Lower leg skin (tissue), 3 donors: Measurements from ENCODE around the gene TSEN2.

ENCODE experiments used
- POLR2A ChIP-seq, 2 donors: fragments of 450-650 bp; IDR thresholded peaks; one replicate each; pipeline ENCODE4 v1.6.1; 2016 to 2017; ENCODE audit warnings: antibody characterized with exemption in 2 of 2, mild to moderate bottlenecking in 1 of 2, moderate library complexity in 1 of 2
- TF ChIP-seq, protein P1 (sequence below), 3 donors: fragments of 450-650 bp; IDR thresholded peaks; one replicate each; pipeline ENCODE4 v1.5.1; 2016; ENCODE audit warnings: antibody characterized with exemption in 3 of 3, mild to moderate bottlenecking in 3 of 3, moderate library complexity in 2 of 3

DNA sequence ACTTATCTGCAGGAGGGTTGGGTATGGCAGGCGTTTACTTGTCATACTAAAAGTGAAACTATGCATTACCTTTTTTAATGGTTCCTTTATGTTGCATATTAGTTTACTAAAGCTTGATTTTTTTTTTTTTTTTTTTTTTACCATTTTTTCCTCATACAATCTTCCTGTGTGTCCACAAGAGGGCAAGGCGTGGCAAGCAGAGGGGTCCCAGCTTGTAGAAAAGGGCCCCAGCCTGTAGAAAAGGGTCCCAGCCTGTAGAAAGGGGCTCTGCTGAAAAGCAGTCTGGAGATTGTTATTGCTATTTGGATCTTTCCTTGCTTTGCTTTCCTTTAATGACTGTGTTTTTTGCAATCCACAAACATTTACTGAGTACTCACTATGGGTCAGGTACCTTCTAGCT is 94.5 kb downstream of the TSEN2 start:
- TF ChIP-seq, protein P1, sequence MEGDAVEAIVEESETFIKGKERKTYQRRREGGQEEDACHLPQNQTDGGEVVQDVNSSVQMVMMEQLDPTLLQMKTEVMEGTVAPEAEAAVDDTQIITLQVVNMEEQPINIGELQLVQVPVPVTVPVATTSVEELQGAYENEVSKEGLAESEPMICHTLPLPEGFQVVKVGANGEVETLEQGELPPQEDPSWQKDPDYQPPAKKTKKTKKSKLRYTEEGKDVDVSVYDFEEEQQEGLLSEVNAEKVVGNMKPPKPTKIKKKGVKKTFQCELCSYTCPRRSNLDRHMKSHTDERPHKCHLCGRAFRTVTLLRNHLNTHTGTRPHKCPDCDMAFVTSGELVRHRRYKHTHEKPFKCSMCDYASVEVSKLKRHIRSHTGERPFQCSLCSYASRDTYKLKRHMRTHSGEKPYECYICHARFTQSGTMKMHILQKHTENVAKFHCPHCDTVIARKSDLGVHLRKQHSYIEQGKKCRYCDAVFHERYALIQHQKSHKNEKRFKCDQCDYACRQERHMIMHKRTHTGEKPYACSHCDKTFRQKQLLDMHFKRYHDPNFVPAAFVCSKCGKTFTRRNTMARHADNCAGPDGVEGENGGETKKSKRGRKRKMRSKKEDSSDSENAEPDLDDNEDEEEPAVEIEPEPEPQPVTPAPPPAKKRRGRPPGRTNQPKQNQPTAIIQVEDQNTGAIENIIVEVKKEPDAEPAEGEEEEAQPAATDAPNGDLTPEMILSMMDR (IDR thresholded peaks at IDR 0.05), result no peak
- no peak for TF ChIP-seq POLR2A (IDR thresholded peaks at IDR 0.05)
